Measurements from ENCODE around the gene RNF223. TPM values are rescaled to one million over a fixed set of nuclear protein-coding genes. Genes with fewer than 3 reads are reported as not detected.
"Not testable (repeated sequence)": the region's sequence is repeated elsewhere in the genome, so short reads cannot be mapped to it uniquely, and the experiment has no call there.

RNF223 gene
- total RNA-seq, 1 donor from 2014 or later, result not detected

DNA sequence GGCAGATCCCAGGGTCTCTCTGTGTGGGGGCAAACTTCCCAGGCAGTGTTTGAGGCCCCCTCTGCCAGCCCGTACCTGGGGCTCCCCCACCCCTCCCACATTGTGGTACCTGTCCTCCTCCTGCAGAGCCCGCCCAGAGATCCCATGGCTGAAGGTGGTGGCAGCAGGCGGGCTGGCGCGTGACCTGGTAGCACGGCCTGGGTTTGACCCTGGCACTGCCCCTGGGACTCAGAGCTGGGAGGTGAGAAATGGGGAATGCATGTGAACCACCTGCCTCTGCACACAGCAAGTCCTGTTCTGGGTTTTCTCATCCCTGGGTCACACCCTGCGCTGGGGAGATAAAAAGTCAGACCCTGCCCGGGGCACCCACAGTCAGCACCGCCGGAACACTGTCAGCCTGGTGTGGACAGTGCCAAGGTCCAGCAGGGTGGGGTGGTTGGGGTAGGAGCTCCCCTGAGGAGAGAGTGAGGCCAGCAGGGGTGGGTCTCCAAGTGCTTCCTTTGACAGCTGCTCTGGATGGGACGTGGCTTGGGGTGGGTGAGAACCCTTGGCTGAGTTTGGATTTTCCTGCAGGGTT lies 42.4 kb downstream of the RNF223 start:
- peaks cover 16% of the 10 kb centered on the region for H3K4me1 ChIP-seq
- H3K27me3 ChIP-seq, result peaks cover 14% of the 10 kb centered on the region
- Mint-ChIP-seq H3K27ac (no peak overlapping the region), H3K4me3 (peak overlapping the region; percentile 75), H3K4me1 (peaks cover 13% of the 10 kb centered on the region), H3K27me3 (ENCODE audit: insufficient read depth, low read depth) (peaks cover 7% of the 10 kb centered on the region), H3K9me3 (peaks cover 2% of the 10 kb centered on the region), H3K36me3 (peaks cover 3% of the 10 kb centered on the region)
- H2AFZ ChIP-seq (replicated peaks), result no peak overlapping the region
- peaks cover 8% of the 10 kb centered on the region for H3K79me2 ChIP-seq (ENCODE audit: low read depth)
- peaks cover 25% of the 10 kb centered on the region for H3F3A ChIP-seq (ENCODE audit: low read depth)
- TF ChIP-seq, protein P1, sequence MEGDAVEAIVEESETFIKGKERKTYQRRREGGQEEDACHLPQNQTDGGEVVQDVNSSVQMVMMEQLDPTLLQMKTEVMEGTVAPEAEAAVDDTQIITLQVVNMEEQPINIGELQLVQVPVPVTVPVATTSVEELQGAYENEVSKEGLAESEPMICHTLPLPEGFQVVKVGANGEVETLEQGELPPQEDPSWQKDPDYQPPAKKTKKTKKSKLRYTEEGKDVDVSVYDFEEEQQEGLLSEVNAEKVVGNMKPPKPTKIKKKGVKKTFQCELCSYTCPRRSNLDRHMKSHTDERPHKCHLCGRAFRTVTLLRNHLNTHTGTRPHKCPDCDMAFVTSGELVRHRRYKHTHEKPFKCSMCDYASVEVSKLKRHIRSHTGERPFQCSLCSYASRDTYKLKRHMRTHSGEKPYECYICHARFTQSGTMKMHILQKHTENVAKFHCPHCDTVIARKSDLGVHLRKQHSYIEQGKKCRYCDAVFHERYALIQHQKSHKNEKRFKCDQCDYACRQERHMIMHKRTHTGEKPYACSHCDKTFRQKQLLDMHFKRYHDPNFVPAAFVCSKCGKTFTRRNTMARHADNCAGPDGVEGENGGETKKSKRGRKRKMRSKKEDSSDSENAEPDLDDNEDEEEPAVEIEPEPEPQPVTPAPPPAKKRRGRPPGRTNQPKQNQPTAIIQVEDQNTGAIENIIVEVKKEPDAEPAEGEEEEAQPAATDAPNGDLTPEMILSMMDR (IDR thresholded peaks at IDR 0.05), result no peak
- no peak for TF ChIP-seq EZH2phosphoT487 (IDR thresholded peaks at IDR 0.05)
- TF ChIP-seq EZH2 (IDR thresholded peaks at IDR 0.05), result no peak
- H3K27ac ChIP-seq, result no peak overlapping the region
- no peak for DNase-seq (ENCODE audit: low spot score)
- peaks cover 60% of the 10 kb centered on the region for H4K20me1 ChIP-seq (ENCODE audit: low read depth)
- no peaks in the 10 kb centered on the region for H3K9me3 ChIP-seq (ENCODE audit: low read depth)
- no peak overlapping the region for H3K4me3 ChIP-seq
- peak overlapping the region; percentile 67 for H3K4me2 ChIP-seq
- no peak overlapping the region for H3K9ac ChIP-seq
- no peaks in the 10 kb centered on the region for H3K36me3 ChIP-seq

DNA sequence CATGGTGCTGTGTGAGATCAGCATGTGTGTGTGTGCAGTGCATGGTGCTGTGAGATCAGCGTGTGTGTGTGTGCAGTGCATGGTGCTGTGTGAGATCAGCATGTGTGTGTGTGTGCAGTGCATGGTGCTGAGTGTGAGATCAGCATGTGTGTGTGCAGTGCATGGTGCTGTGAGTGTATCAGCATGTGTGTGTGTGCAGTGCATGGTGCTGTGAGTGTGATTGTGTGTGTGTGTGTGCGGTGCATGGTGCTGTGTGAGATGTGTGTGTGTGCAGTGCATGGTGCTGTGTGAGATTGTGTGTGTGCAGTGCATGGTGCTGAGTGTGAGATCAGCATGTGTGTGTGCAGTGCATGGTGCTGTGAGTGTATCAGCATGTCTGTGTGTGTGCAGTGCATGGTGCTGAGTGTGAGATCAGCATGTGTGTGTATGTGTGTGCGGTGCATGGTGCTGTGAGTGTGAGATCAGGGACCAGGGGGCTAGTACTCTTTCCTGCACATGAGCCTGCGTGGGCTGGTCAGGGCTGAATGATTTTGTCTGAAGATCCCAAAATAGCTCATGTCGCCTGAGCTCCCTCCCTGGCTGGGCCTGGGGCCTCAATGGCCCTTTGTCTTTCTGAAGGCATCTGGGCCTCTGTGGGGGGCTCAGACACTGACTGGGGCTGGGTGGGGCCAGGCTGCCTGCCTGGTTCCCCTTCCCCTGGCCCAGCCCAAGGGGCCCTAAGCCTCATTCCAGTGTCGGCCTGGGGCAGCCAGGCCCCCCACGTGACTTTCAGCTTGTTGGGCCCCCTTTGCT lies 43.0 kb downstream of the RNF223 start:
- H3K4me3 ChIP-seq, H3K36me3 ChIP-seq: not testable (repeated sequence)

DNA sequence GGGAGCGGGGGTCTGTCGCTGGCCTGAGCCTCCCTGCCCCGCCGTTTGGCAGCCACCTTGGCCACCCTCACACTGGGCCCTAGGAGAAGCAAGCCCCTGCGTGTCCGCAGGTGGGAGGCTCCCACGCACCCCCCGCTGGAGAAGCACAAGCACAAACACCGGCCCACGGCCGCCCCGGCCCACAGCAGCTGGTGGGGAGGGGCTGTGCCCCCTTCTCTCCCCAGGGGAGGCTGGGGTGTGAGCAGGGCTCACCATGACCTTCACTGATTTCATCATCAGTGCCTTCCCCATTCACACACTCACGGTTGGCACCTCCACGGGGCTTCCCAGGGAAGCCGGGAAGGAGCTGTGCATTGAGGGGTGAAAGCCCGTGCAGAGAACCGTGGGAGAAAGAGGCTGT lies 46.3 kb downstream of the RNF223 start:
- H3K4me1 ChIP-seq, result peaks cover 31% of the 10 kb centered on the region

More for the DNA sequence above, 43.0 kb downstream of the RNF223 start:
- not testable (repeated sequence) for H3K9me3 ChIP-seq (ENCODE audit: low read depth); H3K27me3 Mint-ChIP-seq (ENCODE audit: insufficient read depth, low read depth); H3K4me3 Mint-ChIP-seq; H3K27ac ChIP-seq; H3K9ac ChIP-seq; H3K36me3 Mint-ChIP-seq; H3K9me3 Mint-ChIP-seq; H3K79me2 ChIP-seq (ENCODE audit: low read depth); H2AFZ ChIP-seq (replicated peaks); H3K27ac Mint-ChIP-seq
- DNase-seq (ENCODE audit: low spot score), result peak; percentile 74
- Histone ChIP-seq H4K20me1 (ENCODE audit: low read depth) (peaks cover 60% of the 10 kb centered on the region), H3K4me2 (peak overlapping the region; percentile 67), H3K4me1 (peaks cover 20% of the 10 kb centered on the region), H3F3A (ENCODE audit: low read depth) (peaks cover 25% of the 10 kb centered on the region), H3K27me3 (peaks cover 14% of the 10 kb centered on the region)
- H3K4me1 Mint-ChIP-seq, result peaks cover 14% of the 10 kb centered on the region

More for the DNA sequence above, 46.3 kb downstream of the RNF223 start:
- TF ChIP-seq, protein P1 (IDR thresholded peaks at IDR 0.05), result no peak
- TF ChIP-seq EZH2phosphoT487 (IDR thresholded peaks at IDR 0.05), result no peak
- TF ChIP-seq EZH2 (IDR thresholded peaks at IDR 0.05), result no peak
- Mint-ChIP-seq H3K36me3 (peaks cover 1% of the 10 kb centered on the region), H3K4me3 (no peak overlapping the region), H3K27ac (no peak overlapping the region), H3K9me3 (peaks cover 2% of the 10 kb centered on the region), H3K27me3 (ENCODE audit: insufficient read depth, low read depth) (peaks cover 9% of the 10 kb centered on the region), H3K4me1 (peaks cover 23% of the 10 kb centered on the region)
- Histone ChIP-seq H3K9me3 (ENCODE audit: low read depth) (no peaks in the 10 kb centered on the region), H3K27me3 (no peaks in the 10 kb centered on the region), H3F3A (ENCODE audit: low read depth) (peaks cover 19% of the 10 kb centered on the region), H3K9ac (no peak overlapping the region), H4K20me1 (ENCODE audit: low read depth) (peaks cover 67% of the 10 kb centered on the region), H2AFZ (replicated peaks) (no peak overlapping the region), H3K4me2 (no peak overlapping the region), H3K27ac (no peak overlapping the region), H3K4me3 (no peak overlapping the region), H3K36me3 (no peaks in the 10 kb centered on the region), H3K79me2 (ENCODE audit: low read depth) (peaks cover 13% of the 10 kb centered on the region)
- no peak for DNase-seq (ENCODE audit: low spot score)

Measured in neural progenitor cell (in vitro differentiated cells).